Panc1 (cell line): ENCODE data around the gene DCAF17. TPM values are rescaled to one million over a fixed set of nuclear protein-coding genes. Genes with fewer than 3 reads are reported as not detected.

Experiments used
- ATAC-seq: fragments of 200-7000 bp; cut with Tn5 transposase; 2 replicates; pipeline ENCODE4 v1.9.1; 2020; ENCODE audit warnings: mild to moderate bottlenecking, moderate library complexity
- BruUV-seq: library from RNA; stranded (reverse); fragments of 400-500 nt; replicated peaks from 2 replicates; lab custom pipeline; 2021; lab: Mats Ljungman, UMichigan
- CTCF ChIA-PET: fragments of 300-600 bp; sonication (Branson Sonifier 250); formaldehyde crosslinking; loops from one replicate; lab custom pipeline; 2022; ENCODE audit warnings: antibody characterized with exemption; lab: Charles Lee
- POLR2A ChIA-PET: fragments of 300-600 bp; sonication (Branson Sonifier 250); formaldehyde crosslinking; loops from one replicate; lab custom pipeline; 2022; ENCODE audit warnings: antibody characterized with exemption; lab: Charles Lee
- DNase-seq: peaks from one replicate; pipeline ENCODE4 v3.0.0-alpha.2; 2010; ENCODE audit warnings: low read depth, low spot score
- H3K27ac ChIP-seq: 2 replicates; pipeline ENCODE4 v1.5.1; 2011; ENCODE audit warnings: mild to moderate bottlenecking, low read length, inconsistent platforms
- H3K27me3 ChIP-seq: fragments of 200-500 bp; sonication (Bioruptor generic); 2 replicates; pipeline ENCODE4 v1.6.0; 2014; ENCODE audit warnings: low read length, inconsistent platforms; ENCODE audit not compliant: control insufficient read depth, insufficient read depth
- H3K36me3 ChIP-seq: fragments of 200-500 bp; sonication (Bioruptor generic); 2 replicates; pipeline ENCODE4 v1.5.1; 2014; ENCODE audit warnings: inconsistent platforms, mild to moderate bottlenecking, low read length, moderate library complexity; ENCODE audit not compliant: control insufficient read depth, insufficient read depth
- H3K4me1 ChIP-seq: 2 replicates; pipeline ENCODE4 v1.5.1; 2011; ENCODE audit warnings: inconsistent platforms, mild to moderate bottlenecking, low read length, moderate library complexity; ENCODE audit not compliant: control insufficient read depth, insufficient read depth
- H3K4me3 ChIP-seq, 2 experiments: 2 replicates each; pipeline ENCODE4 v1.5.1; 2011 to 2012; ENCODE audit warnings: low read depth in 2 of 2, low read length in 2 of 2, mild to moderate bottlenecking in 2 of 2, inconsistent platforms in 1 of 2, moderate library complexity in 1 of 2
- H3K9me3 ChIP-seq: fragments of 200-500 bp; sonication (Bioruptor generic); 2 replicates; pipeline ENCODE4 v1.5.1; 2014; ENCODE audit warnings: low read depth, mild to moderate bottlenecking, inconsistent platforms, low read length, moderate library complexity; ENCODE audit not compliant: control insufficient read depth, insufficient read depth
- POLR2AphosphoS5 ChIP-seq: IDR thresholded peaks from 2 replicates; pipeline ENCODE4 v1.6.1; 2012; ENCODE audit warnings: mild to moderate bottlenecking, low read depth, low read length, moderate library complexity
- REST ChIP-seq, 2 experiments: IDR thresholded peaks; 2 replicates each; pipeline ENCODE4 v1.6.1; 2011 to 2012; ENCODE audit warnings: low read depth in 2 of 2, control low read depth in 1 of 2, low read length in 1 of 2, mild to moderate bottlenecking in 1 of 2, moderate library complexity in 1 of 2; ENCODE audit not compliant: insufficient read depth in 1 of 2
- SIN3A ChIP-seq: IDR thresholded peaks from 2 replicates; pipeline ENCODE4 v1.6.1; 2012; ENCODE audit warnings: low read depth, mild to moderate bottlenecking, low read length, moderate library complexity, borderline replicate concordance; ENCODE audit not compliant: insufficient read depth
- TCF7L2 ChIP-seq: IDR thresholded peaks from 2 replicates; pipeline ENCODE4 v1.6.1; 2011; ENCODE audit warnings: mild to moderate bottlenecking, low read depth, low read length, inconsistent platforms
- in situ Hi-C: cut with HindIII; loops from 2 replicates; pipeline ENCODE4 v1.10.0; 2016; ENCODE audit warnings: low sequenced_read_pairs, low pct_unique_long_range_greater_than_20kb
- intact Hi-C: fragments of 100-400 bp; cut with micrococcal nuclease; formaldehyde crosslinking; loops from one replicate; pipeline ENCODE4 v1.10.0; 2022; ENCODE audit not compliant: unreplicated experiment
- total RNA-seq: library from RNA; stranded (reverse); gene quantifications from one replicate; pipeline ENCODE4 v1.2.1, GENCODE V29; 2021; ENCODE audit not compliant: unreplicated experiment
- TF ChIP-seq, protein P1 (sequence below): fragments of 450-650 bp; IDR thresholded peaks from 2 replicates; pipeline ENCODE4 v1.5.1; 2017; ENCODE audit warnings: mild to moderate bottlenecking

The DCAF17 gene
- total RNA-seq, 1 experiment from 2014 or later = 19.0 TPM

- peak overlapping the region; percentile 48; the same call in 1 of the 2 replicates for H3K27ac ChIP-seq
- peak; percentile 100 for ATAC-seq
- H3K4me1 ChIP-seq = peaks cover 9% of the 10 kb centered on the region
- H3K27me3 ChIP-seq = no peaks in the 10 kb centered on the region
- in situ Hi-C loops = no loop called here
- no TSS peak for BruUV-seq
- ChIA-PET POLR2A (no interaction called here), CTCF (interaction anchor here (0.8 to 1.7 kb wide), 5 partner anchors 15 to 443 kb away, joined by 3 to 5 read pairs (median 4); partner anchors contain the start of gene TLK1)
- TF ChIP-seq, protein P1, sequence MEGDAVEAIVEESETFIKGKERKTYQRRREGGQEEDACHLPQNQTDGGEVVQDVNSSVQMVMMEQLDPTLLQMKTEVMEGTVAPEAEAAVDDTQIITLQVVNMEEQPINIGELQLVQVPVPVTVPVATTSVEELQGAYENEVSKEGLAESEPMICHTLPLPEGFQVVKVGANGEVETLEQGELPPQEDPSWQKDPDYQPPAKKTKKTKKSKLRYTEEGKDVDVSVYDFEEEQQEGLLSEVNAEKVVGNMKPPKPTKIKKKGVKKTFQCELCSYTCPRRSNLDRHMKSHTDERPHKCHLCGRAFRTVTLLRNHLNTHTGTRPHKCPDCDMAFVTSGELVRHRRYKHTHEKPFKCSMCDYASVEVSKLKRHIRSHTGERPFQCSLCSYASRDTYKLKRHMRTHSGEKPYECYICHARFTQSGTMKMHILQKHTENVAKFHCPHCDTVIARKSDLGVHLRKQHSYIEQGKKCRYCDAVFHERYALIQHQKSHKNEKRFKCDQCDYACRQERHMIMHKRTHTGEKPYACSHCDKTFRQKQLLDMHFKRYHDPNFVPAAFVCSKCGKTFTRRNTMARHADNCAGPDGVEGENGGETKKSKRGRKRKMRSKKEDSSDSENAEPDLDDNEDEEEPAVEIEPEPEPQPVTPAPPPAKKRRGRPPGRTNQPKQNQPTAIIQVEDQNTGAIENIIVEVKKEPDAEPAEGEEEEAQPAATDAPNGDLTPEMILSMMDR = peak; percentile 92
- TF ChIP-seq TCF7L2 = no peak
- H3K9me3 ChIP-seq = no peaks in the 10 kb centered on the region
- H3K4me3 ChIP-seq = no peak overlapping the region
- DNase-seq = peak; percentile 89
- no peaks in the 10 kb centered on the region; the same call in 1 of the 2 replicates for H3K36me3 ChIP-seq
- intact Hi-C loops = loop anchor here (1.0 to 5.0 kb wide), 2 partner anchors 259 to 443 kb away; no protein-coding TSS in a partner anchor
Observed at GRCh38 chr2:171416009-171416926, 17.8 kb upstream of the DCAF17 start.

GRCh38 chr2:171419333-171419732 lies 14.7 kb upstream of the DCAF17 start:
- DNase-seq = no peak

More at GRCh38 chr2:171419333-171419732, 14.7 kb upstream of the DCAF17 start:
- ChIA-PET CTCF (no interaction called here), POLR2A (no interaction called here)
- Histone ChIP-seq H3K27ac (no peak overlapping the region), H3K27me3 (no peaks in the 10 kb centered on the region), H3K4me3 (no peak overlapping the region), H3K9me3 (0 out of 2 replicates have a peak, but pooled peaks cover 3% of the 10 kb centered on the region), H3K36me3 (no peaks in the 10 kb centered on the region; the same call in 1 of the 2 replicates), H3K4me1 (peaks cover 9% of the 10 kb centered on the region)
- intact Hi-C loops = loop anchor here (5.0 kb wide), 1 partner anchor 262 kb away; no protein-coding TSS in a partner anchor
- no TSS peak for BruUV-seq
- in situ Hi-C loops = no loop called here
- ATAC-seq = no peak
- TF ChIP-seq TCF7L2 = no peak
- TF ChIP-seq REST (IDR thresholded peaks at IDR 0.05; ENCODE audit: insufficient read depth in 1 of 2, low read depth in 2 of 2, low read length in 1 of 2) = no peak
- TF ChIP-seq SIN3A = no peak
- TF ChIP-seq POLR2AphosphoS5 = no peak
- TF ChIP-seq, protein P1 = no peak
